HepG2 (cell line): Measurements from ENCODE around the gene IL24.

Experiments
- CTCF ChIP-seq: sonication (generic); formaldehyde crosslinking; IDR thresholded peaks from 2 replicates; pipeline ENCODE4 v1.5.0; 2020; ENCODE audit warnings: mild to moderate bottlenecking, missing genetic modification reagents, moderate library complexity
- EHMT2 ChIP-seq: fragments of 200-600 bp; sonication (generic); IDR thresholded peaks from 2 replicates; pipeline ENCODE4 v1.7.0; 2017; ENCODE audit warnings: antibody characterized with exemption, low read depth, low read length, borderline replicate concordance
- MAX ChIP-seq: IDR thresholded peaks from 2 replicates; pipeline ENCODE4 v1.6.1; 2012; ENCODE audit warnings: inconsistent platforms
- MNT ChIP-seq: fragments of 450-650 bp; IDR thresholded peaks from 2 replicates; pipeline ENCODE4 v1.6.1; 2016
- STAG1 ChIP-seq: sonication (generic); formaldehyde crosslinking; IDR thresholded peaks from 2 replicates; pipeline ENCODE4 v1.4.0; 2020; ENCODE audit warnings: missing genetic modification reagents
- ZBTB43 ChIP-seq: sonication (generic); formaldehyde crosslinking; conservative IDR thresholded peaks from 2 replicates; pipeline ENCODE4 v1.4.0; 2020; ENCODE audit warnings: missing genetic modification reagents

- TF ChIP-seq CTCF (CRISPR knock-in tag) (no peak), MAX (no peak), ZBTB43 (CRISPR knock-in tag) (no peak), MNT (no peak), EHMT2 (no peak), STAG1 (no peak)
These were observed 34.0 kb upstream of the IL24 start for GRCh38 chr1:206863266-206863665.
